Ovary (tissue), 9 donors: ENCODE data around the gene OR9Q1. TPM values are rescaled to one million over a fixed set of nuclear protein-coding genes. Genes with fewer than 3 reads are reported as not detected.

Experiments
- DNase-seq, 5 donors: peaks; one replicate each; pipeline ENCODE4 v3.0.0-alpha.2; 2019 to 2020
- H3K27ac ChIP-seq, 2 donors: fragments of 200-600 bp; one replicate each; pipeline versions ENCODE4 v1.5.1 to v1.8.0; 2019 to 2022
- H3K27me3 ChIP-seq: fragments of 200-600 bp; one replicate; pipeline ENCODE4 v1.8.0; 2022
- H3K36me3 ChIP-seq: fragments of 200-600 bp; sonication (generic); one replicate; pipeline ENCODE4 v1.5.1; 2019
- H3K4me1 ChIP-seq: one replicate; pipeline ENCODE4 v1.8.1; 2013; ENCODE audit warnings: mild to moderate bottlenecking, moderate library complexity; ENCODE audit not compliant: insufficient read depth
- H3K4me3 ChIP-seq: fragments of 200-600 bp; sonication (generic); one replicate; pipeline ENCODE4 v1.5.1; 2017
- H3K9me3 ChIP-seq, 2 donors: fragments of 200-600 bp in 1 of 2; sonication (generic) in 1 of 2; one replicate each; pipeline versions ENCODE4 v1.5.1 to v1.8.1; 2013 to 2019; ENCODE audit warnings: mild to moderate bottlenecking in 1 of 2, moderate library complexity in 1 of 2
- EP300 ChIP-seq: sonication (generic); formaldehyde crosslinking; IDR thresholded peaks from one replicate; pipeline ENCODE4 v1.6.1; 2017; ENCODE audit warnings: antibody characterized with exemption
- POLR2A ChIP-seq: fragments of 450-650 bp; IDR thresholded peaks from one replicate; pipeline ENCODE4 v1.6.1; 2017; ENCODE audit warnings: antibody characterized with exemption, mild to moderate bottlenecking, moderate library complexity
- WGBS, 3 donors: extraction: QIAGEN DNeasy Blood & Tissue Kit in 1 of 3; methylation state at CpG; one replicate each; pipeline versions ENCODE4 v1.1.5 to v1.1.7; 2013 to 2017; 5-methylcytosine and 5-hydroxymethylcytosine counted together
- intact Hi-C, 4 donors: fragments of 100-400 bp; cut with DNase I; formaldehyde crosslinking; loops; one replicate each; pipeline versions ENCODE4 v1.11.0 to v1.15.1; 2022 to 2023
- polyA plus RNA-seq, 2 donors: library from polyadenylated mRNA; stranded (reverse); fragments of 200-250 nt in 1 of 2; fragments of 350-450 nt in 1 of 2; fragmentation: Illumina TruSeq in 1 of 2; extraction: RNeasy Lipid Tissue Mini Kit (QIAGEN cat#74804) in 1 of 2; gene quantifications; one replicate each; pipeline ENCODE4 v1.2.3, GENCODE V29; 2013 to 2014
- total RNA-seq, 7 donors: library from RNA; depleted of rRNA in 2 of 7; stranded (reverse); fragments of >200 nt in 2 of 7; fragmentation: NEBNext Ultra II Directional in 3 of 7; extraction: Animal tissue kit (Norgen Biotek cat#: 25700) in 3 of 7; gene quantifications; one replicate each; pipeline versions ENCODE4 v1.1.0 to v1.2.4, GENCODE V29; 2016 to 2023
- TF ChIP-seq, protein P1 (sequence below), 3 donors: fragments of 450-650 bp in 2 of 3; fragments of 200-600 bp in 1 of 3; IDR thresholded peaks; one replicate each; pipeline versions ENCODE4 v1.5.1 to v1.8.0; 2016 to 2022; ENCODE audit warnings: antibody characterized with exemption in 3 of 3, mild to moderate bottlenecking in 1 of 3
- donor health status: DM: no; HTN: no; CAD: no; lungs with moderate emphysema.
- donor health status: DM: no; HTN: no; CAD: no.
- donor health status: Bipolar disorder and iron deficiency.
- donor health status: DM: yes; HTN: yes; CAD: no.
- donor health status: DM: no; HTN: no; CAD: no.
- donor health status: DM: yes; HTN: yes; CAD: no.

OR9Q1 gene
- total and polyA plus RNA-seq, 9 donors, result not detected

DNA sequence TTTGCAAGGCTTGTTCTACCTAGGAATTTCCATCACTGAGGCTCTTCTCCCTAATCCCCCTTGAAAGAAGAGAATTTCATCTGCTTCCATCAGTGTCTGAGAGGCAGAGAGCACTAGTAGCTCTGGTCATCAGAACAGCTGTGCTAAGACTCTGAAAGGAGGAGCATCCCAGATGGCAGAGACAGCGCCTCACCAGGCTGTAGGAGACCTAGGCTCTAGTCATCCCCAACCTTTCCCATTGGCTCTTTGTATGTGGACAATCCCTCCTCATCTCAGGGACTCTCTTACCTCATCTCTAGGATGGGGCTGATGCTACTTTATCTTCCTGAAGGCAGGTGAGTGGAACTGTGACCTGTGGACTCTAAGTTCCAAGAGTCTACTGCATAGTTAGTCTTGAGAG is 110.5 kb downstream of the OR9Q1 start:
- no peak for TF ChIP-seq EP300
- Histone ChIP-seq H3K9me3 (no peaks in the 10 kb centered on the region), H3K4me1 (no peaks in the 10 kb centered on the region), H3K27me3 (no peaks in the 10 kb centered on the region), H3K4me3 (no peak overlapping the region), H3K36me3 (no peaks in the 10 kb centered on the region), H3K27ac (no peak overlapping the region)
- WGBS, 3 donors, result 83 to 90% (median 85%) methylated on average over 1 of the region's 1 CpG
- DNase-seq, result no peak
- intact Hi-C loops, result no loop called here

DNA sequence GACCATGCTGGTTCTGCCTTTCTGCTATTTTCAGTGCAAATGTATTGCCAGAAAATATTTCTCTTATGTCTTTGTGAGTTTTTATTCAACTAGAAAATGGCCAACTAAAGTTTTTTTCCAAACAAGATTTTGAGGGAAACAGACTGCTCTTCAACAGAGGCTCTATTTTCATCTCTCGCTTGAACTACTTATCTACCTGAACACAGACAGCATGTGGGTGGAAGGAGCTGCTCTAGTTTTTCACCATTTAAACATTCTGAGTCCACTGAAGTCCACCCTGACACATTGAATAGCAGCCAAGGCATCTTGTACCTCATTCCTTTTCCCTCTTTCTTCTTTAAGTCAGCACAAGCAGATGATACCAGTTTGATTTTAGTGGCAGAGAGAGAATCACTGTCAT is 111.5 kb downstream of the OR9Q1 start:
- TF ChIP-seq POLR2A (no peak), EP300 (no peak)
- TF ChIP-seq, protein P1, sequence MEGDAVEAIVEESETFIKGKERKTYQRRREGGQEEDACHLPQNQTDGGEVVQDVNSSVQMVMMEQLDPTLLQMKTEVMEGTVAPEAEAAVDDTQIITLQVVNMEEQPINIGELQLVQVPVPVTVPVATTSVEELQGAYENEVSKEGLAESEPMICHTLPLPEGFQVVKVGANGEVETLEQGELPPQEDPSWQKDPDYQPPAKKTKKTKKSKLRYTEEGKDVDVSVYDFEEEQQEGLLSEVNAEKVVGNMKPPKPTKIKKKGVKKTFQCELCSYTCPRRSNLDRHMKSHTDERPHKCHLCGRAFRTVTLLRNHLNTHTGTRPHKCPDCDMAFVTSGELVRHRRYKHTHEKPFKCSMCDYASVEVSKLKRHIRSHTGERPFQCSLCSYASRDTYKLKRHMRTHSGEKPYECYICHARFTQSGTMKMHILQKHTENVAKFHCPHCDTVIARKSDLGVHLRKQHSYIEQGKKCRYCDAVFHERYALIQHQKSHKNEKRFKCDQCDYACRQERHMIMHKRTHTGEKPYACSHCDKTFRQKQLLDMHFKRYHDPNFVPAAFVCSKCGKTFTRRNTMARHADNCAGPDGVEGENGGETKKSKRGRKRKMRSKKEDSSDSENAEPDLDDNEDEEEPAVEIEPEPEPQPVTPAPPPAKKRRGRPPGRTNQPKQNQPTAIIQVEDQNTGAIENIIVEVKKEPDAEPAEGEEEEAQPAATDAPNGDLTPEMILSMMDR (IDR thresholded peaks at IDR 0.05), result no peak
- Histone ChIP-seq H3K4me3 (no peak overlapping the region), H3K4me1 (no peaks in the 10 kb centered on the region), H3K9me3 (no peaks in the 10 kb centered on the region), H3K27ac (no peak overlapping the region), H3K36me3 (no peaks in the 10 kb centered on the region), H3K27me3 (no peaks in the 10 kb centered on the region)
- intact Hi-C loops, result no loop called here
- no peak for DNase-seq
- WGBS, 3 donors, result 76 to 91% (median 84%) methylated on average over 1 of the region's 1 CpG

DNA sequence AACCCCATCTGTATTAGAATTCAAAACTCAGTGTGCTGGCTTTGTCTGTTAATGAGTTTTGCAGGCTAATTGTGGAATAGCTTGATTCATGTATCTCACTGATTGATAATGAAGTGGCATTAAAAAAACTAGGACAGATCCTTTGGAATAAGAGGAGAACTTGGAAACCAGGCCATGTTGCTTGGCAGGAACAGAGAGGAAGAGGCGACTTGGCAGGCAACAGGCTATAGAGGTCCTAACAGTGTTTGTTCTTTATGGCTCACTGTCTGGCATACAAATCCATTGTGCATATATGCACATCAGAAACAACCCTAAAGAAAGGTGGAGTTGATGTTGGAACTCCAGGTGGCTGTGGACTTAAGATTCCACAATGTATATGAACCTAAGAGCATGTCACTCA is 119.1 kb downstream of the OR9Q1 start:
- Histone ChIP-seq H3K27me3 (no peaks in the 10 kb centered on the region), H3K4me3 (no peak overlapping the region), H3K9me3 (no peaks in the 10 kb centered on the region), H3K27ac (no peak overlapping the region), H3K36me3 (no peaks in the 10 kb centered on the region), H3K4me1 (no peaks in the 10 kb centered on the region)
- WGBS, 3 donors, result 63 to 88% (median 73%) methylated on average over 1 of the region's 1 CpG
- no peak for TF ChIP-seq EP300
- TF ChIP-seq, protein P1 (IDR thresholded peaks at IDR 0.05), result no peak
- TF ChIP-seq POLR2A, result no peak
- intact Hi-C loops, result no loop called here
- DNase-seq, result no peak

DNA sequence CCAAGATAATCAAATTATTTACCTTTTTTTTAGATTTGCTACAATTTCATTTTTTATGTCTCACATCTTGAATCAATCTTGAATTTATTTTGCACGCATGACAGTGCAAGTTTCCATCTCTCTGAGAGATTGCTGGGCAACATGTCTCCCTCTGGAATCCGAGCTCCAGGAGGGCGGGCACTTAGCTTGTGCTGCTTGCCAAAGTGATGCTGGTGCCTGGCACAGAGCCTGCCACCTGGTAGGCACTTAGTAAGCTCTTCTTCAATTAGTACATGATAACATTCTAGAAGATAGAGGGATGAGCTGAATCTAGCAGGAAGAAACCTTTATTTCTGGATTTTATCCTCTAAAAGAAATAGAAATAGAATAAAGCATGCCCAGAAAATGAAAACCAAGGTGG is 129.1 kb downstream of the OR9Q1 start:
- H3K9me3 ChIP-seq, result no peaks in the 10 kb centered on the region
- no peak overlapping the region for H3K27ac ChIP-seq
- H3K4me3 ChIP-seq, result no peak overlapping the region
- H3K36me3 ChIP-seq, result no peaks in the 10 kb centered on the region
- H3K4me1 ChIP-seq, result no peaks in the 10 kb centered on the region
- DNase-seq, result no peak
- intact Hi-C loops, result no loop called here
- no peak for TF ChIP-seq EP300
- TF ChIP-seq POLR2A, result no peak
- TF ChIP-seq, protein P1 (IDR thresholded peaks at IDR 0.05), result no peak
- H3K27me3 ChIP-seq, result no peaks in the 10 kb centered on the region
- 62 to 75% (median 62%) methylated on average over 3 of the region's 3 CpGs for WGBS, 3 donors

DNA sequence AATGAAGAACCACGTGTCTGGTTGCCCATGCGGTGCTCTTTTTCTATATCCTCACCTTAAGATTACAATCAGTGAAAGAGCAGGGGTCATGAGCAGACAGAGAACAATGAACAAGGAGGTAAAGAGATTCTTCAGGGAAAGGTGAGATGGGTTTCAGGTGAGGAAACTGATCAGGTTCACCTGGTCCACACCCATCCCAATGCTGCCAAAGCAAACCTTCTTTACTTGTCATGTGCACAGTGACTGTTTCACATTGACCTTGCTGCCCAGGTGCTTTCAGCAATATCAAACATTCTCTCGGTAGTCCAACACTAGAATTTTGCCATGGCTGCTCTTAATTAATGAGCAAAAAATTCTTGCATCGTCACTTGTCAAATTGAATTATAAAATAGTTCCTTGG is 140.7 kb downstream of the OR9Q1 start:
- Histone ChIP-seq H3K9me3 (no peaks in the 10 kb centered on the region), H3K27ac (no peak overlapping the region), H3K36me3 (no peaks in the 10 kb centered on the region), H3K27me3 (no peaks in the 10 kb centered on the region), H3K4me1 (no peaks in the 10 kb centered on the region), H3K4me3 (no peak overlapping the region)
- WGBS, 3 donors, result 71 to 75% (median 73%) methylated on average over 4 of the region's 4 CpGs
- TF ChIP-seq, protein P1 (IDR thresholded peaks at IDR 0.05), result no peak
- TF ChIP-seq EP300 (no peak), POLR2A (no peak)
- no peak for DNase-seq
- intact Hi-C loops, result no loop called here
